ENCODE results near the gene DNAH1. TPM values are rescaled to one million over a fixed set of nuclear protein-coding genes. Genes with fewer than 3 reads are reported as not detected.

Gene DNAH1
- total and polyA plus RNA-seq, 2 experiments from 2014 or later = 0.81 to 4.0 TPM

- no peak for DNase-seq
- WGBS, 2 experiments (ENCODE audit: low coverage in 1 of 2, low lambda C conversion rate in 2 of 2, missing lambda C conversion rate in 2 of 2) = 91 to 92% methylated on average over 26 to 27 of the region's 27 CpGs
- no peaks in the 10 kb centered on the region for H3K36me3 ChIP-seq (ENCODE audit: low read depth)
- no peaks in the 10 kb centered on the region for H3K9me2 ChIP-seq (ENCODE audit: insufficient read depth)
- H3K4me2 ChIP-seq (ENCODE audit: unreplicated experiment) = no peak overlapping the region
- H4K20me1 ChIP-seq (ENCODE audit: insufficient read depth) = no peaks in the 10 kb centered on the region
- no peak overlapping the region for H3K9ac ChIP-seq
- no peak overlapping the region for H3K27ac ChIP-seq
- no peak overlapping the region for H2AFZ ChIP-seq
- no peaks in the 10 kb centered on the region for H3K27me3 ChIP-seq (replicated peaks; ENCODE audit: insufficient read depth)
- no peaks in the 10 kb centered on the region for H3F3A ChIP-seq (ENCODE audit: insufficient read depth)
- in situ Hi-C loops (cut with MboI) = no loop called here
- TF ChIP-seq EZH2phosphoT487 (IDR thresholded peaks at IDR 0.05; ENCODE audit: insufficient read depth, low read depth) (no peak), EZH2 (IDR thresholded peaks at IDR 0.05; ENCODE audit: insufficient read depth, poor library complexity, severe bottlenecking) (no peak)
- no peaks in the 10 kb centered on the region for H3K9me3 ChIP-seq (ENCODE audit: low read depth)
- no peak overlapping the region for H3K4me3 ChIP-seq
- no peaks in the 10 kb centered on the region for H3K4me1 ChIP-seq (ENCODE audit: insufficient read depth)
- H3K79me2 ChIP-seq (ENCODE audit: insufficient read depth) = no peaks in the 10 kb centered on the region
Measured at GRCh38 chr3:52357151-52358080, 41.3 kb downstream of the DNAH1 start.

- in situ Hi-C loops (cut with MboI) = no loop called here
- Histone ChIP-seq H3K27ac (no peak overlapping the region), H3K4me3 (no peak overlapping the region), H3K9ac (no peak overlapping the region), H3K36me3 (ENCODE audit: low read depth) (no peaks in the 10 kb centered on the region), H3K27me3 (replicated peaks; ENCODE audit: insufficient read depth) (no peaks in the 10 kb centered on the region), H3K4me2 (ENCODE audit: unreplicated experiment) (no peak overlapping the region), H3K79me2 (ENCODE audit: insufficient read depth) (no peaks in the 10 kb centered on the region), H2AFZ (no peak overlapping the region), H3K9me2 (ENCODE audit: insufficient read depth) (no peaks in the 10 kb centered on the region), H3F3A (ENCODE audit: insufficient read depth) (no peaks in the 10 kb centered on the region), H4K20me1 (ENCODE audit: insufficient read depth) (no peaks in the 10 kb centered on the region), H3K9me3 (ENCODE audit: low read depth) (no peaks in the 10 kb centered on the region), H3K4me1 (ENCODE audit: insufficient read depth) (no peaks in the 10 kb centered on the region)
- TF ChIP-seq EZH2phosphoT487 (IDR thresholded peaks at IDR 0.05; ENCODE audit: insufficient read depth, low read depth) (no peak), EZH2 (IDR thresholded peaks at IDR 0.05; ENCODE audit: insufficient read depth, poor library complexity, severe bottlenecking) (no peak)
- WGBS, 2 experiments (ENCODE audit: low coverage in 1 of 2, low lambda C conversion rate in 2 of 2, missing lambda C conversion rate in 2 of 2) = 87 to 95% methylated on average over 16 to 18 of the region's 18 CpGs
- no peak for DNase-seq
Measured at GRCh38 chr3:52358362-52358940, 42.3 kb downstream of the DNAH1 start.

DNA sequence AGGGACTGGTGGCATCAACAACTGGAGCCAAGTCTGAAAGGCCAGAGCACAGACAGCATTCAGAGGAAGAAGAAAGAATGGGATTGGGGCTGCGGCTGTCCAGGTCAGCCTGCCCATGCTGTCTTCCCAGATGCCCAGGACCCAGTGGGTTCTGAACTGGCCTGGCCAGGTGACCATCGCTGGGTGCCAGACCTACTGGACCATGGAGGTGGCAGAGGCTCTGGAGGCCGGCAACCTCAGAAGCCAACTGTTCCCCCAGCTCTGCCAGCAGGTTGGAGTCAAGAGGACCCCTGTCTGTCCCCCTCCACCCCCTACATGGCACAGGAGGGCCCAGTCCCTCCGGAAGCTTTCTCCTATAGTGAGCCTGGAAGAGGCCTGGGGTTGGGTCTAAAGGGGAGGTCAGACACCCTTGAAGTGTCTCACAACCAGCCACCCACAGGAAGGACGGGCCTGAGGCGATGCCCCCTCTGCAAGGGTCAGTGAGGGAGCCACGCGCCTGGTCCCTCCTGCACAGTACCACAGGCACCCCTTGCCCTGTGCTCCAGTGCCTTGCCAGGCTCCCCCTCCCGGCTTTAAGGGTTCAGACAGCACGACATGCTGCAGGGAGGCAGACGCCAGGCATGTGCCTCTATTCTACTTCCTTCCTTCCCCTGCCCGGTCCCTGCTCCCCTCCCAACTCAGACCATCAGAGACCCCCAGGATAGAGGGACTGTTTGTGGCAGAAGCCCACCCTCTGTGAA lies 43.2 kb downstream of the DNAH1 start:
- Histone ChIP-seq H3K9ac (no peak overlapping the region), H3K9me3 (ENCODE audit: low read depth) (no peaks in the 10 kb centered on the region), H3K27ac (no peak overlapping the region), H2AFZ (no peak overlapping the region), H3K27me3 (replicated peaks; ENCODE audit: insufficient read depth) (no peaks in the 10 kb centered on the region), H3K4me3 (no peak overlapping the region), H3K4me2 (ENCODE audit: unreplicated experiment) (no peak overlapping the region), H3F3A (ENCODE audit: insufficient read depth) (no peaks in the 10 kb centered on the region), H3K9me2 (ENCODE audit: insufficient read depth) (no peaks in the 10 kb centered on the region), H3K4me1 (ENCODE audit: insufficient read depth) (no peaks in the 10 kb centered on the region), H3K79me2 (ENCODE audit: insufficient read depth) (no peaks in the 10 kb centered on the region), H4K20me1 (ENCODE audit: insufficient read depth) (no peaks in the 10 kb centered on the region), H3K36me3 (ENCODE audit: low read depth) (no peaks in the 10 kb centered on the region)
- WGBS, 2 experiments (ENCODE audit: low coverage in 1 of 2, low lambda C conversion rate in 2 of 2, missing lambda C conversion rate in 2 of 2) = 86 to 94% methylated on average over 12 of the region's 12 CpGs
- in situ Hi-C loops (cut with MboI) = no loop called here
- TF ChIP-seq EZH2 (IDR thresholded peaks at IDR 0.05; ENCODE audit: insufficient read depth, poor library complexity, severe bottlenecking) (no peak), EZH2phosphoT487 (IDR thresholded peaks at IDR 0.05; ENCODE audit: insufficient read depth, low read depth) (no peak)
- DNase-seq = no peak

DNA sequence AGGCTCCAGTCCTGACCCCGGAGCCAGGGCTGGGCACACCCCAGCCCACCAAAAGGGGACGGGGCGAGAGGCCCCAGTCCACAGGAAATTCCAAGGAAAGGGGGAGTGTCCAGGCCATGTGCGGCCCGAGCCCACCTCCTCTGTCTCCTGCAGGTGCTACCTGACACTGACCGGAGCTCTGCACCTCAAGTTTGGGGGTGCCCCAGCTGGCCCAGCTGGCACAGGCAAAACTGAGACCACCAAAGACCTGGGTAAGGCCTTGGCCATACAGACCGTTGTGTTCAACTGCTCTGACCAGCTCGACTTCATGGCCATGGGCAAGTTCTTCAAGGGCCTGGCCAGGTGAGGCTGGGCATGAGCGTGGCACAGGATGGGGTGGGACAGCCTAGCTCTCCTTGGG lies 44.9 kb downstream of the DNAH1 start:
- DNase-seq = no peak
- no peaks in the 10 kb centered on the region for H3K4me1 ChIP-seq (ENCODE audit: insufficient read depth)
- TF ChIP-seq EZH2 (IDR thresholded peaks at IDR 0.05; ENCODE audit: insufficient read depth, poor library complexity, severe bottlenecking) (no peak), EZH2phosphoT487 (IDR thresholded peaks at IDR 0.05; ENCODE audit: insufficient read depth, low read depth) (no peak)
- no peaks in the 10 kb centered on the region for H4K20me1 ChIP-seq (ENCODE audit: insufficient read depth)
- no peak overlapping the region for H2AFZ ChIP-seq
- H3K27ac ChIP-seq = no peak overlapping the region
- in situ Hi-C loops (cut with MboI) = no loop called here
- no peaks in the 10 kb centered on the region for H3K36me3 ChIP-seq (ENCODE audit: low read depth)
- no peak overlapping the region for H3K9ac ChIP-seq
- H3K4me3 ChIP-seq = no peak overlapping the region
- no peaks in the 10 kb centered on the region for H3K9me3 ChIP-seq (ENCODE audit: low read depth)
- no peaks in the 10 kb centered on the region for H3F3A ChIP-seq (ENCODE audit: insufficient read depth)
- WGBS, 2 experiments (ENCODE audit: low coverage in 1 of 2, low lambda C conversion rate in 2 of 2, missing lambda C conversion rate in 2 of 2) = 93% methylated on average over 9 of the region's 9 CpGs
- H3K27me3 ChIP-seq (replicated peaks; ENCODE audit: insufficient read depth) = no peaks in the 10 kb centered on the region
- no peak overlapping the region for H3K4me2 ChIP-seq (ENCODE audit: unreplicated experiment)
- no peaks in the 10 kb centered on the region for H3K9me2 ChIP-seq (ENCODE audit: insufficient read depth)
- H3K79me2 ChIP-seq (ENCODE audit: insufficient read depth) = no peaks in the 10 kb centered on the region
